Breast epithelium (tissue), 4 donors: ENCODE data around the gene CFAP46. TPM values are rescaled to one million over a fixed set of nuclear protein-coding genes. Genes with fewer than 3 reads are reported as not detected.

Experiments
- DNase-seq, 2 donors: peaks; one replicate each; pipeline ENCODE4 v3.0.0-alpha.2; 2019; ENCODE audit warnings: low spot score in 2 of 2
- H3K27ac ChIP-seq, 2 donors: fragments of 200-600 bp; sonication (generic) in 1 of 2; one replicate each; pipeline ENCODE4 v1.5.1; 2016 to 2019; ENCODE audit warnings: mild to moderate bottlenecking in 1 of 2
- H3K27me3 ChIP-seq, 2 donors: fragments of 200-600 bp; sonication (generic) in 1 of 2; one replicate each; pipeline versions ENCODE4 v1.5.1 to v1.6.0; 2017 to 2019; ENCODE audit warnings: control low read depth in 1 of 2, mild to moderate bottlenecking in 1 of 2
- H3K36me3 ChIP-seq: fragments of 200-600 bp; one replicate; pipeline ENCODE4 v1.5.1; 2019
- H3K4me1 ChIP-seq, 2 donors: fragments of 200-600 bp; sonication (generic); one replicate each; pipeline ENCODE4 v1.5.1; 2016 to 2019; ENCODE audit warnings: control low read depth in 1 of 2
- H3K4me3 ChIP-seq, 3 donors: fragments of 200-600 bp; sonication (generic); 1 replicate in 2 of 3; 2 replicates in 1 of 3; pipeline ENCODE4 v1.5.1; 2016 to 2019; ENCODE audit warnings: mild to moderate bottlenecking in 3 of 3, moderate library complexity in 2 of 3
- H3K9me3 ChIP-seq, 2 donors: fragments of 200-600 bp; sonication (generic) in 1 of 2; one replicate each; pipeline ENCODE4 v1.5.1; 2016 to 2019; ENCODE audit warnings: control low read depth in 1 of 2
- POLR2A ChIP-seq: fragments of 450-650 bp; IDR thresholded peaks from one replicate; pipeline ENCODE4 v1.6.1; 2016; ENCODE audit warnings: antibody characterized with exemption, mild to moderate bottlenecking, moderate library complexity
- POLR2AphosphoS5 ChIP-seq, 3 donors: sonication (generic); formaldehyde crosslinking; IDR thresholded peaks; one replicate each; pipeline ENCODE4 v1.6.1; 2017; ENCODE audit warnings: antibody characterized with exemption in 3 of 3
- intact Hi-C: fragments of 100-400 bp; cut with DNase I; formaldehyde crosslinking; loops from one replicate; pipeline ENCODE4 v1.15.1; 2023; ENCODE audit warnings: low total_unique reads
- total RNA-seq, 3 donors: library from RNA; depleted of rRNA; stranded (reverse); fragments of >200 nt; gene quantifications; one replicate each; pipeline ENCODE4 v1.1.0, GENCODE V29; 2016
- TF ChIP-seq, protein P1 (sequence below), 3 donors: fragments of 450-650 bp; IDR thresholded peaks; one replicate each; pipeline ENCODE4 v1.5.1; 2016 to 2017; ENCODE audit warnings: antibody characterized with exemption in 3 of 3, mild to moderate bottlenecking in 3 of 3, moderate library complexity in 3 of 3

Gene CFAP46
- total RNA-seq, 3 donors from 2014 or later: 0.16 to 0.73 (median 0.66) TPM

DNA sequence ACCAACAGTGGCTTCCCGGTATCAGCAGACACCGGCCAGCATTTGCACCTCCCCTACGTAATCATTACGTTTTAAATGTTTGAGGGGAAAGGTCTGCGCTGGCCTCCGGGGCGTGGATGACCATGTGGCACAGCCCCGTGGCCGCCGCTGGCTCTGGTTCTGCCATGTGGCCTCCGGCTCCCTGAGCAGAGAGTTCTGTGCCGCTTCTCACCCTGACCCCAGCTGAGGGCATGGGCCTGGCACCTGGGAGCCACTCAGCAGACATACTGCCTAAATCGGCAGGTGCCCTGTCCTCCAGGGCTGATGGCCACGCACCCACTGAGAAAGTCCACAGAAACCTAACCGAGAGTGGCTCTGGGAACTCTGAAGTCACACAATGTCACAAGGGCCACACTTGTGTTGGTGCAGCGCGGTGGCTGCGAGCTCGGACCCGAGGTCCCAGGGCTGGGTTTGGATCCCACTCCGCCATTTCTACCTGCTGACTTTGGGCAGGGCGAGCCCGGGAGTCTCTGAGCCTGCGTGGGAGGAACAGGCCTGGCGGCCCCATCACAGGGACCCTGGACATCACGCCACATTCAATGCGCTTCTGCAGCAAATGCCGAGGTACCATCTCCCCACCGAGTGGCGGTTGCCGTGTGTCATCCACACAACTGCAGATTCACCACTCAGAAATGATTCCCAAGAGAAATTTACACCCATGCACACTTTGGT, 25.3 kb downstream of the CFAP46 start:
- Histone ChIP-seq H3K27ac (no peak overlapping the region), H3K4me1 (no peaks in the 10 kb centered on the region), H3K4me3 (no peak overlapping the region), H3K9me3 (no peaks in the 10 kb centered on the region), H3K36me3 (no peaks in the 10 kb centered on the region), H3K27me3 (no peaks in the 10 kb centered on the region)
- DNase-seq: no peak
- intact Hi-C loops: no loop called here
- no peak for TF ChIP-seq POLR2AphosphoS5 (IDR thresholded peaks at IDR 0.05)
- TF ChIP-seq, protein P1, sequence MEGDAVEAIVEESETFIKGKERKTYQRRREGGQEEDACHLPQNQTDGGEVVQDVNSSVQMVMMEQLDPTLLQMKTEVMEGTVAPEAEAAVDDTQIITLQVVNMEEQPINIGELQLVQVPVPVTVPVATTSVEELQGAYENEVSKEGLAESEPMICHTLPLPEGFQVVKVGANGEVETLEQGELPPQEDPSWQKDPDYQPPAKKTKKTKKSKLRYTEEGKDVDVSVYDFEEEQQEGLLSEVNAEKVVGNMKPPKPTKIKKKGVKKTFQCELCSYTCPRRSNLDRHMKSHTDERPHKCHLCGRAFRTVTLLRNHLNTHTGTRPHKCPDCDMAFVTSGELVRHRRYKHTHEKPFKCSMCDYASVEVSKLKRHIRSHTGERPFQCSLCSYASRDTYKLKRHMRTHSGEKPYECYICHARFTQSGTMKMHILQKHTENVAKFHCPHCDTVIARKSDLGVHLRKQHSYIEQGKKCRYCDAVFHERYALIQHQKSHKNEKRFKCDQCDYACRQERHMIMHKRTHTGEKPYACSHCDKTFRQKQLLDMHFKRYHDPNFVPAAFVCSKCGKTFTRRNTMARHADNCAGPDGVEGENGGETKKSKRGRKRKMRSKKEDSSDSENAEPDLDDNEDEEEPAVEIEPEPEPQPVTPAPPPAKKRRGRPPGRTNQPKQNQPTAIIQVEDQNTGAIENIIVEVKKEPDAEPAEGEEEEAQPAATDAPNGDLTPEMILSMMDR (IDR thresholded peaks at IDR 0.05): no peak
- no peak for TF ChIP-seq POLR2A

GRCh38 chr10:132916421-132916841, 25.9 kb downstream of the CFAP46 start:
- no peak for DNase-seq

GRCh38 chr10:132915411-132915810, 27.0 kb downstream of the CFAP46 start:
- no peaks in the 10 kb centered on the region for H3K9me3 ChIP-seq
- no peaks in the 10 kb centered on the region for H3K36me3 ChIP-seq
- H3K4me1 ChIP-seq: no peaks in the 10 kb centered on the region
- no peak overlapping the region for H3K4me3 ChIP-seq
- H3K27ac ChIP-seq: no peak overlapping the region
- TF ChIP-seq POLR2A (no peak), POLR2AphosphoS5 (IDR thresholded peaks at IDR 0.05) (no peak)
- TF ChIP-seq, protein P1 (IDR thresholded peaks at IDR 0.05): no peak
- intact Hi-C loops: no loop called here
- DNase-seq: no peak
- H3K27me3 ChIP-seq: no peaks in the 10 kb centered on the region

More at GRCh38 chr10:132916421-132916841, 25.9 kb downstream of the CFAP46 start:
- Histone ChIP-seq H3K27ac (no peak overlapping the region), H3K27me3 (no peaks in the 10 kb centered on the region), H3K4me1 (no peaks in the 10 kb centered on the region), H3K9me3 (no peaks in the 10 kb centered on the region), H3K4me3 (no peak overlapping the region), H3K36me3 (no peaks in the 10 kb centered on the region)
- intact Hi-C loops: no loop called here
- TF ChIP-seq POLR2AphosphoS5 (IDR thresholded peaks at IDR 0.05) (no peak), POLR2A (no peak)
- TF ChIP-seq, protein P1 (IDR thresholded peaks at IDR 0.05): no peak

GRCh38 chr10:132914732-132915131, 27.6 kb downstream of the CFAP46 start:
- no peak overlapping the region for H3K4me3 ChIP-seq
- no peak for DNase-seq
- H3K4me1 ChIP-seq: no peaks in the 10 kb centered on the region
- H3K27ac ChIP-seq: no peak overlapping the region
- TF ChIP-seq POLR2A (no peak), POLR2AphosphoS5 (IDR thresholded peaks at IDR 0.05) (no peak)
- TF ChIP-seq, protein P1 (IDR thresholded peaks at IDR 0.05): no peak
- intact Hi-C loops: no loop called here
- no peaks in the 10 kb centered on the region for H3K36me3 ChIP-seq
- H3K27me3 ChIP-seq: no peaks in the 10 kb centered on the region
- H3K9me3 ChIP-seq: no peaks in the 10 kb centered on the region

DNA sequence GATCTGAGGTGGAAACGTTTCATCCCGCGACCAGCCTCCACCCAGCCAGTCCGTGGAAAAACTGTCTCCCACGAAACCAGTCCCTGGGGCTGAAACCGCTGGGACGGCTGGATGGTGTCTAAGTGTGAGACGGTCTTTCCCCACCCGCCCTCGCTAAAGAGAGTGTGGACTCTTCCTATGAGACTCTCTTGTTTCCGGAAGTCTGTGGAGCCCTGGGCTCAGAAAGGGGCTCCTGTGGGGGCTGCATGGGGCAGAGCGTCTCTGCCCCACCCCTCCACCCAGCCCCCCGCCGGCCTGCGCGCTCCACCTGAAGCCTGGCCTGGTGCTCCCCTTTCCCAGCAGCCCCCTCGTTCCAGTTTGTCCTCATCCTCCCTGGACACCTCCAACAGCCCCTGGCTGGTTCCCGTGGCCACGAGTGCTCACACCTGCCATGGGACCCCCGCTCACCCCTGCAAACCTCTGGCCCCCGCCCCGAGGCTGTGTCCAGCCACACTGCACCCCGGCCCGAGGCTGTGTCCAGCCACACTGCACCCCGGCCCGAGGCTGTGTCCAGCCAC, 28.7 kb downstream of the CFAP46 start:
- TF ChIP-seq POLR2AphosphoS5 (IDR thresholded peaks at IDR 0.05): no peak
- TF ChIP-seq, protein P1 (IDR thresholded peaks at IDR 0.05): no peak
- no peak for TF ChIP-seq POLR2A
- no peak for DNase-seq
- H3K36me3 ChIP-seq: no peaks in the 10 kb centered on the region
- no peaks in the 10 kb centered on the region for H3K27me3 ChIP-seq
- no peaks in the 10 kb centered on the region for H3K9me3 ChIP-seq
- intact Hi-C loops: no loop called here
- H3K4me3 ChIP-seq: no peak overlapping the region
- H3K4me1 ChIP-seq: no peaks in the 10 kb centered on the region
- H3K27ac ChIP-seq: no peak overlapping the region
